ENCODE measurements around the gene NEK7.

NEK7 gene

DNA sequence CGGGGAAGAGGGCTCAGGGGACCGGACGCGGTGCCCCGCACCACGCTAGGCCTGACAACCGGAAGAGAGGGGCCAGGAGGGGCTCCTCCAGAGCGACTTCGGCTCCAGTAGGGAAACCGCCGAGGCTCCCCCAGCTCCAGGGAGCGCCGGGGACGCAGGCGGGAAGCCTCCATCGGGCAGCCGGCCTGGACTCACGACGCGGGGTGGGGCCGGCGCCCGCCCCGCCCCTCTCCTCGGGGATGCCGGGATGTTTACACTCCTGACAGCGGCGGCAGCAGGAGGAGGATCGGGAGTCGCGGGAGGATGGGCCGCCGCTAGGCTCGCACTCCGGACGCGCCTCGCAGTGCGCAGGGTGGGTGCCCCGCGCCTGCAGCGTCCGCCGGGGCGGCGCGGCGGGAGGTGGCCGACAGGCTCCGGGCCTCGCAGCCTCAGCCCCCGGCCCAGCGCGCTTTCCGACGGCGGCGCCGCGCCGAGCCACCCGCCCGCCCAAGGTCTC lies at the start of gene NEK7:
NEK7 (plus strand) TSS at position 254 of the 496 bp plus-strand sequence. CDS start 75,583 bp downstream, outside the sequence.
- Histone ChIP-seq H3K9ac (ENCODE audit: low read depth in 1 of 2, low read length in 2 of 2) (peak within 1 kb of the TSS; percentile 83 to 95), H3K27me3 (ENCODE audit: control insufficient read depth in 2 of 2, insufficient read depth in 2 of 2, low read length in 2 of 2) (no peaks in the 10 kb centered on the region), H3K27ac (ENCODE audit: low read depth in 2 of 2, low read length in 2 of 2) (peak within 1 kb of the TSS; percentile 95 to 98), H3K36me3 (ENCODE audit: control insufficient read depth in 2 of 2, insufficient read depth in 2 of 2, low read length in 2 of 2) (no peaks in the 10 kb centered on the region), H3K9me3 (ENCODE audit: control insufficient read depth in 2 of 2, low read length in 2 of 2) (no peaks in the 10 kb centered on the region), H3K4me1 (ENCODE audit: control insufficient read depth in 2 of 2, insufficient read depth in 2 of 2, low read length in 2 of 2) (peaks cover 17 to 26% of the 10 kb centered on the region in 2 donors), H3K4me3 (ENCODE audit: low read length in 2 of 2) (peak within 1 kb of the TSS; percentile 70 to 92)

DNA sequence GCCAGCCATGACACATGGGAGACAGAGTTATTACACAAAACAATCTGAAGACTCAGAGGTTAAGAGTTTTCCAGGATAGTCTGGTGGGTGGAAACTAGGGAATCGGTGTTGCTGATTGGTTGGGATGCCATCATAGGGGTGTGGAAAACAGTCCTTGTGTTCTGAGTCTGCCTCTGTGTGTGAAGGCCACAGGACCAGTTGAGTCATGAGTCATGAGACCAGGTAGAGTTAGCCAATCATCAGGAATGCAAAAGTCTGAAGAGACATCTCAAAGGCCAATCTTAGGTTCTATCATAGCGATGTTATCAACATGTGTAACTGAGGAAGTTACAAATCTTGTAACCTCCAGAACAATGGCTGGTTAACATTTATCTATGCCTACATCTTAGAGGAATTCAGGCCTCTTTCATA lies 49.7 kb upstream of the NEK7 start:
- Histone ChIP-seq H3K4me1 (ENCODE audit: control insufficient read depth in 2 of 2, insufficient read depth in 2 of 2, low read length in 2 of 2) (no peaks in the 10 kb centered on the region), H3K27ac (ENCODE audit: low read depth in 2 of 2, low read length in 2 of 2) (no peak overlapping the region), H3K9me3 (ENCODE audit: control insufficient read depth in 2 of 2, low read length in 2 of 2) (no peaks in the 10 kb centered on the region), H3K4me3 (ENCODE audit: low read length in 2 of 2) (no peak overlapping the region), H3K27me3 (ENCODE audit: control insufficient read depth in 2 of 2, insufficient read depth in 2 of 2, low read length in 2 of 2) (no peaks in the 10 kb centered on the region), H3K9ac (ENCODE audit: low read depth in 1 of 2, low read length in 2 of 2) (no peak overlapping the region), H3K36me3 (ENCODE audit: control insufficient read depth in 2 of 2, insufficient read depth in 2 of 2, low read length in 2 of 2) (no peaks in the 10 kb centered on the region)

DNA sequence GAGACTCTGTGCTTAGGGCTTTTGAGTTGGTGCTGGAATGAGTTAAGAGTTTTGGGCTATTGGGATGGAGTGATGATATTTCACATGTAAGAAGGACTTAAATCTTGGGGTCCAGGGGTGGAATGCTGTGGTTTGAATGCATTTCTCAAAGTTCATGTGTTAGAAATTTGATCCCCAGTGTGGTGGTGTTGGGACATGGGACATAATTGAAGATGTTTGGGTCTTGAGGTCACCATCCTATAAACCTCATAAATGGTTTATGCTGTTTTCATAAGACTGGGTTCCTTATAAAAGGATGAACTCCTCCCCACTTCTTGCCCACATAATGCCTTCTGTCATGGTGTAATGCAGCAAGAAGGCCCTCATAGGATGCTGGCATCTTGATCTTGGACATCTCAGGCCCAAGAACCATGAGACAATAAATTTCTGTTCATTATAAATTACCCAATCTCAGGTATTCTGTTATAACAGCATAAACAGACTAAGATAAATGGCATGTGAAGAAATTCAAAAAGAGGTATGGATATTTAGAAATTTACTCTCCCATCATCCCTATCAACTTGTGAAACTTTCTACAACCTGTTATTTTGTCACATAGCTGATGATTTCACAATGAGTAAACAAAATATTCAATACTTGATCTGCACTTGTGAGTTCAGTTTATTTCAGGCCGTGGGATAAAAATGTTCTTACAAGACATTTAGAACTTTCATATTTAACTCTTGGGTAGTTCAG lies 48.0 kb upstream of the NEK7 start:
- H3K27me3 ChIP-seq (ENCODE audit: control insufficient read depth in 2 of 2, insufficient read depth in 2 of 2, low read length in 2 of 2) = no peaks in the 10 kb centered on the region
- no peaks in the 10 kb centered on the region for H3K9me3 ChIP-seq (ENCODE audit: control insufficient read depth in 2 of 2, low read length in 2 of 2)
- H3K27ac ChIP-seq (ENCODE audit: low read depth in 2 of 2, low read length in 2 of 2) = no peak overlapping the region
- no peak overlapping the region for H3K4me3 ChIP-seq (ENCODE audit: low read length in 2 of 2)
- H3K9ac ChIP-seq (ENCODE audit: low read depth in 1 of 2, low read length in 2 of 2) = no peak overlapping the region
- H3K36me3 ChIP-seq (ENCODE audit: control insufficient read depth in 2 of 2, insufficient read depth in 2 of 2, low read length in 2 of 2) = no peaks in the 10 kb centered on the region
- H3K4me1 ChIP-seq (ENCODE audit: control insufficient read depth in 2 of 2, insufficient read depth in 2 of 2, low read length in 2 of 2) = no peaks in the 10 kb centered on the region

DNA sequence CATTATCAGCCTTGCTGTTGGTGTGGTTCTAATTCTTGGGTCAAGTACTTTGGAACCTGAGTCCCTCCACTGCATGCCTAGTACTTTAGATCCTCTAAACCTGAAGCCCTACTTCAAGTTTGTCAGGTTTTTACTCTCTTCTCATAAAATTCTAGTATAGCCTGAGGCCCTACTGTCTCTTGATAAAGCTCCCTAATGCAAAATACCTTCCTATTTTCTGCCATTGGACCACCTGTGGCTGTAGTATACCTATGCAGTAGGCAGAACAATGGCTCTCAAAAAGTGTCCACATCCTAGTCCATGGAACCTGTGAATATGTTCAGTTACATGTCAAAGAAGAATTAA lies 47.5 kb upstream of the NEK7 start:
- H3K27me3 ChIP-seq (ENCODE audit: control insufficient read depth in 2 of 2, insufficient read depth in 2 of 2, low read length in 2 of 2) = no peaks in the 10 kb centered on the region
- H3K9ac ChIP-seq (ENCODE audit: low read depth in 1 of 2, low read length in 2 of 2) = no peak overlapping the region
- H3K9me3 ChIP-seq (ENCODE audit: control insufficient read depth in 2 of 2, low read length in 2 of 2) = no peaks in the 10 kb centered on the region
- H3K4me1 ChIP-seq (ENCODE audit: control insufficient read depth in 2 of 2, insufficient read depth in 2 of 2, low read length in 2 of 2) = no peaks in the 10 kb centered on the region
- H3K27ac ChIP-seq (ENCODE audit: low read depth in 2 of 2, low read length in 2 of 2) = no peak overlapping the region
- no peak overlapping the region for H3K4me3 ChIP-seq (ENCODE audit: low read length in 2 of 2)
- no peaks in the 10 kb centered on the region for H3K36me3 ChIP-seq (ENCODE audit: control insufficient read depth in 2 of 2, insufficient read depth in 2 of 2, low read length in 2 of 2)

DNA sequence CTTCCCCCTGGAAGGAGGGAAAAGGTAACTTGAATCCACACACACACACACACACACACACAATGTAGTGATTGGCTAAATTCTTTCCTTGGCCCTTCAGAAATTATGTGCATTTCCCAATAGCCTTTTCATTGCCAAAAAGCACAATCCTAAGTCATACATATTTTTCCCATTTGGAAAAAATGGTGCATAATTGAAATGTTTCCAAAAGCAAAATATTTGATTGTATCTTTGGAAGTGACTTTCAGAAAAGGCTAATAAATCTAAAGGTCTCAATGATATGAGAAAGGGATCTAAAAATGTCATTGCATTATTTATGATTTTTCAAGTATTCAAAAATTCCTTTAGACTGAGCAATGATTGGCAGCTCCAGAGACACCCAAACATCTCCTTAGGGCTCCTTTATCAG lies 43.5 kb upstream of the NEK7 start:
- no peaks in the 10 kb centered on the region for H3K4me1 ChIP-seq (ENCODE audit: control insufficient read depth in 2 of 2, insufficient read depth in 2 of 2, low read length in 2 of 2)
- no peak overlapping the region for H3K4me3 ChIP-seq (ENCODE audit: low read length in 2 of 2)
- no peaks in the 10 kb centered on the region for H3K36me3 ChIP-seq (ENCODE audit: control insufficient read depth in 2 of 2, insufficient read depth in 2 of 2, low read length in 2 of 2)
- no peak overlapping the region for H3K27ac ChIP-seq (ENCODE audit: low read depth in 2 of 2, low read length in 2 of 2)
- H3K9me3 ChIP-seq (ENCODE audit: control insufficient read depth in 2 of 2, low read length in 2 of 2) = no peaks in the 10 kb centered on the region
- no peaks in the 10 kb centered on the region for H3K27me3 ChIP-seq (ENCODE audit: control insufficient read depth in 2 of 2, insufficient read depth in 2 of 2, low read length in 2 of 2)
- no peak overlapping the region for H3K9ac ChIP-seq (ENCODE audit: low read depth in 1 of 2, low read length in 2 of 2)

DNA sequence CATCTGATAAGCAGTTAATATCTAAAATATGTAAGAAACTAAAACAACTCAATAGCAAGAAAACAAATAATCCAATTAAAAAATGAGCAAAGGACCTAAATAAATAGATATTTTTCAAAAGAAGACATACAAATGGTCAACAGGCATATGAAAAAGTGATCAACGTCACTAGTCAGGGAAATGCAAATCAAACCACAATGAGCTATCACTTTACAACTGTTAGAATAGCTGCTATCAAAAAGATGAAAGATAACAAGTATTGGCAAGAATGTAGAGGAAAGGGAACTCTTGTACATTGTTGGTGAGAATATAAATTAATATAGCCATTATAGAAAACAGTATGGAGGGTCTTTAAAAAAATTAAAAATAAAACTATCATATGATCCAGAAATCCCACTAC lies 40.7 kb upstream of the NEK7 start:
- Histone ChIP-seq H3K27ac (ENCODE audit: low read depth in 2 of 2, low read length in 2 of 2) (no peak overlapping the region), H3K4me1 (ENCODE audit: control insufficient read depth in 2 of 2, insufficient read depth in 2 of 2, low read length in 2 of 2) (no peaks in the 10 kb centered on the region), H3K9ac (ENCODE audit: low read depth in 1 of 2, low read length in 2 of 2) (no peak overlapping the region), H3K27me3 (ENCODE audit: control insufficient read depth in 2 of 2, insufficient read depth in 2 of 2, low read length in 2 of 2) (no peaks in the 10 kb centered on the region), H3K4me3 (ENCODE audit: low read length in 2 of 2) (no peak overlapping the region), H3K36me3 (ENCODE audit: control insufficient read depth in 2 of 2, insufficient read depth in 2 of 2, low read length in 2 of 2) (no peaks in the 10 kb centered on the region), H3K9me3 (ENCODE audit: control insufficient read depth in 2 of 2, low read length in 2 of 2) (no peaks in the 10 kb centered on the region)

DNA sequence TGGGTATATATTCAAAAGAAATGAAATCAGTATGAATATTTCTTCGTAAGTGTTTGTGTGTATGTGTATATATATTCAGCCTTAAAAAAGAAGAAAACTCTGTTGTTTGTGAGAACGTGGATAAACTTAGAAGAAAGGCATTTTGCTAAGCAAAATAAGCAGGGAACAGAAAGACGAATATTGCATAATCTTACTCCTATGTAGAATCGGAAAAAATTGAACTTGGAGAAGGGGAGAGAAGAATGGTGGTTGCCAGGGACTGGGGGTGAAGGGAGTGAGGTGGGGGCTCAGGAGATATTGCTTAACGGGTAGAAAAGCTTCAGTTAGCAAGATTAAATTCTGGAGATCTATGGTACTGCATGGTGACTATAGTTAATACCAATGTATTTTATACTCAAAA lies 40.3 kb upstream of the NEK7 start:
- Histone ChIP-seq H3K4me3 (ENCODE audit: low read length in 2 of 2) (no peak overlapping the region), H3K27ac (ENCODE audit: low read depth in 2 of 2, low read length in 2 of 2) (no peak overlapping the region), H3K36me3 (ENCODE audit: control insufficient read depth in 2 of 2, insufficient read depth in 2 of 2, low read length in 2 of 2) (no peaks in the 10 kb centered on the region), H3K9me3 (ENCODE audit: control insufficient read depth in 2 of 2, low read length in 2 of 2) (no peaks in the 10 kb centered on the region), H3K27me3 (ENCODE audit: control insufficient read depth in 2 of 2, insufficient read depth in 2 of 2, low read length in 2 of 2) (no peaks in the 10 kb centered on the region), H3K9ac (ENCODE audit: low read depth in 1 of 2, low read length in 2 of 2) (no peak overlapping the region), H3K4me1 (ENCODE audit: control insufficient read depth in 2 of 2, insufficient read depth in 2 of 2, low read length in 2 of 2) (no peaks in the 10 kb centered on the region)

DNA sequence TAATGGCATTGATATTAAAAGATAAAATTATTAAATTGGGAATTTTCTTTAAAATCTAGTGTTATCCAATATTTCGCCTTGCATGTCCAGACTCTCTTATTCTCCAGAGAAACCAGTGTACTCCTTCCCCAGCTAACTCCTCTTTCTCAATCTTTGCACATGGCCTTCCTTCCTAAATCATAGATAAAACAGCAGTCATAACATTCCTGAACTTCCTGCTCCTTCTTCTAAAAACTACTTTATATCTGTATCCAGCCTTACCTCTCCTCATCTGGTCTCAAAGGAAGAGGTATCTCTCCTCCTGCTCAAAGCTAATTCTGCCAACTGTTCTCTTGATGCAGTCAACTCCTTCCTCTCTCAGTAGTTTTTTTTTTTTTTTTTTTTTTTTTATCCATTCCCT lies 39.5 kb upstream of the NEK7 start:
- Histone ChIP-seq H3K36me3 (ENCODE audit: control insufficient read depth in 2 of 2, insufficient read depth in 2 of 2, low read length in 2 of 2) (no peaks in the 10 kb centered on the region), H3K27ac (ENCODE audit: low read depth in 2 of 2, low read length in 2 of 2) (no peak overlapping the region), H3K9ac (ENCODE audit: low read depth in 1 of 2, low read length in 2 of 2) (no peak overlapping the region), H3K27me3 (ENCODE audit: control insufficient read depth in 2 of 2, insufficient read depth in 2 of 2, low read length in 2 of 2) (no peaks in the 10 kb centered on the region), H3K4me3 (ENCODE audit: low read length in 2 of 2) (no peak overlapping the region), H3K9me3 (ENCODE audit: control insufficient read depth in 2 of 2, low read length in 2 of 2) (no peaks in the 10 kb centered on the region), H3K4me1 (ENCODE audit: control insufficient read depth in 2 of 2, insufficient read depth in 2 of 2, low read length in 2 of 2) (no peaks in the 10 kb centered on the region)

DNA sequence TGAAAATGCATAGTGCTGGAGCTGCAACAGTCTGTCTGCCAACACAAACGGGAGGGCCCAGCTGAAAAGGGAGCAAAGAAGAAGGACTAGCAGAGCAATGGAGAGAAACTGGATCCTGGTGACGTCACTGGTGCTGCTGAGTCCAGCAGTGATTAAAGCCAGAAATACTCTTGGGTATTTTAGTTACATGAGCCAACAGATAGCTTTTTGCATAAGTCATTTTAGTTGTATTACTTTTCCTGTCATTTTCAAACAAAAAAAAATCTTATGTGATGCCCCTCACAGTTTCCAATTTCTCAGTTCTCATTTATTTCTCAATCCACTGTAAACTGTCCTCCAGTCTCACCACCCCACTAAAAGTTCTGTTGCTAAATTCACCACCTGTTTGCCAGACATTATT lies 38.7 kb upstream of the NEK7 start:
- no peak overlapping the region for H3K27ac ChIP-seq (ENCODE audit: low read depth in 2 of 2, low read length in 2 of 2)
- no peaks in the 10 kb centered on the region for H3K36me3 ChIP-seq (ENCODE audit: control insufficient read depth in 2 of 2, insufficient read depth in 2 of 2, low read length in 2 of 2)

DNA sequence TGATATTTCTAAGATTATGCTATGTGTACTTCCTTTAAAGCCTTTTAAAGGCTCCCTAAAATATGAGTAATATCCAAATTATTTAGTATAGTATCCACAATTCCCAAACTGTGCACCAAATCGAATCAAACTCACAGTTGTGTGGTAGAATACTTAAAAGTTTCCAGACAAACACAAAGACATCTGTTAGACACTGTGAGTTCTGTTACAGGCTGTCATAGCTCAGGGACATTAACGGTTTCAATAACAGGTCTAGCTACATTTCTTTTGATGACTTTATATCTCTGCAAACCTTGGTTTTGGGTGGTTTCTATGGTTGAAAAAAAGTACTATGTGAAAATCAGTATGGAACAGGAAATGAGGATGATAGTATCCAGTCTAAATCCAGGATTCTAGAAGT lies 36.9 kb upstream of the NEK7 start:
- no peak overlapping the region for H3K27ac ChIP-seq (ENCODE audit: low read depth in 2 of 2, low read length in 2 of 2)
- H3K9me3 ChIP-seq (ENCODE audit: control insufficient read depth in 2 of 2, low read length in 2 of 2) = no peaks in the 10 kb centered on the region
- no peak overlapping the region for H3K9ac ChIP-seq (ENCODE audit: low read depth in 1 of 2, low read length in 2 of 2)
- H3K27me3 ChIP-seq (ENCODE audit: control insufficient read depth in 2 of 2, insufficient read depth in 2 of 2, low read length in 2 of 2) = no peaks in the 10 kb centered on the region
- no peak overlapping the region for H3K4me3 ChIP-seq (ENCODE audit: low read length in 2 of 2)
- no peaks in the 10 kb centered on the region for H3K36me3 ChIP-seq (ENCODE audit: control insufficient read depth in 2 of 2, insufficient read depth in 2 of 2, low read length in 2 of 2)
- no peaks in the 10 kb centered on the region for H3K4me1 ChIP-seq (ENCODE audit: control insufficient read depth in 2 of 2, insufficient read depth in 2 of 2, low read length in 2 of 2)

More for the DNA sequence above, 38.7 kb upstream of the NEK7 start:
- Histone ChIP-seq H3K27me3 (ENCODE audit: control insufficient read depth in 2 of 2, insufficient read depth in 2 of 2, low read length in 2 of 2) (no peaks in the 10 kb centered on the region), H3K4me3 (ENCODE audit: low read length in 2 of 2) (no peak overlapping the region), H3K9ac (ENCODE audit: low read depth in 1 of 2, low read length in 2 of 2) (no peak overlapping the region), H3K9me3 (ENCODE audit: control insufficient read depth in 2 of 2, low read length in 2 of 2) (no peaks in the 10 kb centered on the region), H3K4me1 (ENCODE audit: control insufficient read depth in 2 of 2, insufficient read depth in 2 of 2, low read length in 2 of 2) (no peaks in the 10 kb centered on the region)
